ENCODE results near the gene SNAI3.

Gene SNAI3

GRCh38 chr16:88721236-88721635, 34.9 kb upstream of the SNAI3 start:
- no peak for DNase-seq

DNA sequence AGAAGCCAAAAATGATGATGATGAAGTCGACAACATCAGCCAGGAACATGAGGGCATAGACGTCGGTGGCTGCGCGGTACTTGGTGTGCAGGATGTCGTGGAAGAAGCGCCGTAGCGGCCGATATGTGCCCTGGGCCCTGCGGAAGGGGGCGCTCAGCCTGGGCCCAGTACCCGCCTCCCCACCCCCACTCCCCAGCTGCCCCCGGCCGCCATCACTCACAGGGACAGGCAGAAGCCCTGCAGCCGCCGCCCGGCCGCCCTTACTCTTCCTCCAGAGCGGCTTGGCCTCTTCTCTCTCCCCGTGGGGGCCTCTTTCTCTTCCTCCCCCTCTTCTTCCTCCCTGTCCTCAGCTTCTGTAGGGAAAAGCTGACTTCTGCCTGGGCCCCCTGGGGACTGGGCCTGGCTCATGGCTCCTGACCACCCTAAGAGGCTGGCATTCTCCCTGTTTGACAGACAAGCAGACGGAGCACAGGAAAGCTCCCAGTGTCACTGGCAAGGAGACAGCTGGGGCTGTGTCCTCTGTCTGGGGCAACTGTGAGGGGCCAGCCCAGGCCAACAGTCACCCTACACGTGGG, 34.2 kb upstream of the SNAI3 start:
- DNase-seq: no peak

DNA sequence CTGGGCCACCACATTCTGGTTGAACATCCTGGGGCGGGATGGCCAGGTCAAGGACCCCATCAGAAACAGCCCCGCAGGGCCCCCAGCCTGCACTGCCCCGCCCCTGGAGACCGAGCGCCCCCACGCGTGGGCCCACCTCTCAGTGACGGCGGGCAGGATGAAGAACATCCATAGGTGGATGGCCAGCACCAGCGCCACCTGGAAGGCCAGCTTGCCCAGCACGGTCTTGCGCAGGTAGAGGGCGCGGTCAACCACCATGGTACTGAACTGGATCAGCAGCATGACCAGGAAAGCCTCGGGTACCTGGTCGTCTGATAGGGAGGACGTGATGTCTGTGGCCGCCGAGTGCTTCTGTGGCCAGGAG, 33.6 kb upstream of the SNAI3 start:
- no peak for DNase-seq

DNA sequence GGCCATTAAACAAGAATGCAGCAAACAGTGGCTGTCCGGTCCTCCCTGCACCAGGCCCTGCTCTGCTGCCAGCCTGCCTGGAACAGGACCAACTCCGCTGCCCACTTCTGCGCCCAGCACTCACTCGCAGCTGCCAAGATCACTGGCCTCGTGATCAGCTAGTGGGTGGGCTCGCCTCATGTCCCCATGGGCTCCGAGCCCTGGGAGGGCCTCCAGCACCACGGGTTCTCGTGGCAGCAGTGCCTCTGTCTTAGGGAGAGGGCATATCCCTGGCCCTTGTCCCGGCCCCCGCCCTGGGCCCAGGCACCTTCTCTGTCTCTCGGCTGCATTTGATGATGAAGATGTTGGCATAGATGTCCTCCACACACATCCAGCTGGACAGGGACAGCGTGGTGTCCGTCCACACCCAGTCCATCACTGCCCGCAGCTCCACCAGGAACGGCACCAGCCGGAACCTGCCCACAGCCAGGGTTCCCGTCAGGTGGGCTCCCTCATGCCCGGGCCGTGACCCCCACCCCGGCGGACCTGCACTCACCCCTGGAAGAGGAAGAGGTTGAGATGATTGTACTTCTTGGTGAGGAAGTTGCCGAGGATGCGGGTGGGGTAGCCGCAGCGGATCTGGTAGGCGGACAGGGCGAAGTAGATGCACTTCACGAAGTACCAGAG, 33.1 kb upstream of the SNAI3 start:
- DNase-seq: no peak

- no peak for DNase-seq
These were observed 31.9 kb upstream of the SNAI3 start for GRCh38 chr16:88718178-88718577.

DNA sequence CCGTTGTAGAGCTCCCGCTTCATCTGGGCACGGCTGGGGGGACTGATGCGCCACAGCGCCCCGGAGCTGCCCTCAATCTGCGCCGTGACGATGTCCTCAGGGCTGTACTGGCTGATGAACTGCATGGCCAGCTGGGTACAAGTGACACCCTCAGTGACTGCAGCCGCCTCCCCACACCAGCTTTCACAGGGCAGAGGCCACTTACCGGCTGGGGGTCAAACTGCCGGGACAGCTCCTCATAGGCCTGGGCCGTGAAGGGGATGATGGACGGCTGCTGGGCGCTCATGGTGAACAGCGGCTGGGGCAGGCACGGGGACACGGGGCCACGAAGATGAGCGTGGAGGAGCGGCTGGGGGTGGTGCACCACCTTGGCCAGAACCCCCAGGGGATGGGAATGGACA, 30.3 kb upstream of the SNAI3 start:
- DNase-seq: no peak

- DNase-seq: no peak
These were observed 29.9 kb upstream of the SNAI3 start for GRCh38 chr16:88716201-88716600.

- DNase-seq: no peak
These were observed 29.2 kb upstream of the SNAI3 start for GRCh38 chr16:88715312-88716190.

GRCh38 chr16:88714420-88715302, 28.4 kb upstream of the SNAI3 start:
- DNase-seq: no peak

DNA sequence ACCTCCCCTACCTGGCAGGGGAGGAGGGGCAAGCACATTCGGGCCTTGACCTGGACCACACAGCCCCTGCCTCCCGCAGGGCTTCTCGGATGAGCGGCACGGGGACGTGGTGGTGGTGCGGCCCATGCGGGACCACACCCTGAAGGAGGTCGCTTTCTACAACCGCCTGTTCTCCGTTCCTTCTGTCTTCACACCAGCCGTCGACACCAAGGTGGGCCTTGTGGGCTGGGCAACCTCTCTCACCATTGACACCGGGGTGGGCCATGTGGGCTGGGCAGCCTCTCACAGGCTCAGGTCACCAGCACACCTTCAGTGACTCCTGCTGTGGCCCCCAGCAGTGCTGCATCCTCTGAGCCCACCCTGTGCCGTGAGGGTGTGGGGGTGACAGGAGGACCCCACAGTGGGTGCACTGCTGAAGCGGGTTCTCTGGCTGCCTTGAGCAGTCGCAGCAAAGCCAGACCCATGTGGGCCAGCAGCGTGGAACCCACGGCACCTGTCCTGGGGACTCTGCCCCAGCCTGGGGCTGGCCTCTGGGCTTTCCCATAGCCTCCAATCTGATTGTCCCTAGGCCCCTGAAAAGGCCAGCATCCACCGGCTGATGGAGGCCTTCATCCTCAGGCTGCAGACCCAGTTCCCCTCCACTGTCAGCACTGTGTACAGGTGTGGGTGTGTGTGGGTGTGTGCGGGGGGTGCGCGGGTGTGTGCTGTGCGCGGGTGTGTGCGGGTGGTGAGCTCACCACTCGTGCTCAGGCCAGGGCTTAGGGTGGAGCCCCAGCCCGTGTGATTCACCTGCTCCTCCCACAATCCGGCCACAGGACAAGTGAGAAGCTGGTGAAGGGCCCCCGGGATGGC, 27.5 kb upstream of the SNAI3 start:
- DNase-seq: no peak

DNA sequence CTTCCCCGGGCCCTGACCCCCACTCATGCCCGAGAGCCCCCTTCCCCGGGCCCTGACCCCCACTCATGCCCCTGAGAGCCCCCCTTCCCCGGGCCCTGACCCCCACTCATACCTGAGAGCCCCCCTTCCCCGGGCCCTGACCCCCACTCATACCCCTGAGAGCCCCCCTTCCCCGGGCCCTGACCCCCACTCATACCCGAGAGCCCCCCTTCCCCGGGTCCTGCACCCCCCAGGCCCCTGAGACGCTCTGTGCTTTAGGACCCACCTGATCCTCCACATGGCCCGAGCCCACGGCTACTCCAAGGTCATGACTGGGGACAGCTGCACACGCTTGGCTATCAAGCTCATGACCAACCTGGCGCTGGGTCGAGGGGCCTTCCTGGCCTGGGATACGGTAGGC, 26.7 kb upstream of the SNAI3 start:
- DNase-seq: no peak

DNA sequence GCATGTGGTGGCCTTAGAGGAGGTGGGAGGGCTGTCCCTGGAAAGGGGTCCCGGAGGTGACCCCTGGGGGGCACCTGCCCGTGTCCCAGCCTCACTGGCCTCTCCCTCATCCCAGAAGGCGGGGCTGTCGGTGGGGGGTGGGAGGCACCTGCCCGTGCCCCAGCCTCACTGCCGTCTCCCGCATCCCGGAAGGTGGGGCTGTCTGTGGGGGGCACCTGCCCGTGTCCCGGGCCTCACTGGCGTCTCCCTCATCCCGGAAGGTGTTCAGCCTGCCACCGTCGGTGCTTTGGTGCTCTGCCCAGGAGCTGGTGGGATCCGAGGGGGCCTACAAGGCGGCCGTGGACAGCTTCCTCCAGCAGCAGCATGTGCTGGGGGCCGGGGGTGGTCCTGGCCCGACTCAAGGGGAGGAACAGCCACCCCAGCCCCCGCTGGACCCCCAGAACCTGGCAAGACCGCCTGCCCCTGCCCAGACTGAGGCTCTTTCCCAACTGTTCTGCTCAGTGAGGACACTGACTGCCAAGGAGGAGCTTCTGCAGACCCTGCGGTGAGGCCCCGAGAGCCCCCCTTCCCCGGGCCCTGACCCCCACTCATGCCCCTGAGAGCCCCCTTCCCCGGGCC, 26.2 kb upstream of the SNAI3 start:
- no peak for DNase-seq

- no peak for DNase-seq
These were observed 25.5 kb upstream of the SNAI3 start for GRCh38 chr16:88711750-88712340.

DNA sequence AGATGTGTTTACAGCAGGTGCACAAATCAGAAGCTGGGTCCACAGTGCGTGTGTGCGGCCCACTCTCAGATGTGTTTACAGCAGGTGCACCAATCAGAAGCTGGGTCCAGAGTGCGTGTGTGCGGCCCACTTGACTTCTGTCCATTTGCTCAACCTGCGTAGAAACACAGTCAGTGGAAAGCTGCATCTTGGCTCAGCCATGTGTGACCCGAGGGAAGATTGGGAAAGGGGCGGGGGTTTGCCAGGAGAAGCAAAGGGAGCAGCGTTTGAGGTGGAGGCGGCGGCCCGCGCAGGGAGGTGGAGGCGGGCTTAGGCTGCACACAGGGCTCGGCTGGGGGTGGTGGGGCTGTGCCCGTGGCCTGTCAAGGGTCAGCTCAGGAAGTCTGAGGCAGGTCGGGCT, 24.2 kb upstream of the SNAI3 start:
- no peak for DNase-seq

DNA sequence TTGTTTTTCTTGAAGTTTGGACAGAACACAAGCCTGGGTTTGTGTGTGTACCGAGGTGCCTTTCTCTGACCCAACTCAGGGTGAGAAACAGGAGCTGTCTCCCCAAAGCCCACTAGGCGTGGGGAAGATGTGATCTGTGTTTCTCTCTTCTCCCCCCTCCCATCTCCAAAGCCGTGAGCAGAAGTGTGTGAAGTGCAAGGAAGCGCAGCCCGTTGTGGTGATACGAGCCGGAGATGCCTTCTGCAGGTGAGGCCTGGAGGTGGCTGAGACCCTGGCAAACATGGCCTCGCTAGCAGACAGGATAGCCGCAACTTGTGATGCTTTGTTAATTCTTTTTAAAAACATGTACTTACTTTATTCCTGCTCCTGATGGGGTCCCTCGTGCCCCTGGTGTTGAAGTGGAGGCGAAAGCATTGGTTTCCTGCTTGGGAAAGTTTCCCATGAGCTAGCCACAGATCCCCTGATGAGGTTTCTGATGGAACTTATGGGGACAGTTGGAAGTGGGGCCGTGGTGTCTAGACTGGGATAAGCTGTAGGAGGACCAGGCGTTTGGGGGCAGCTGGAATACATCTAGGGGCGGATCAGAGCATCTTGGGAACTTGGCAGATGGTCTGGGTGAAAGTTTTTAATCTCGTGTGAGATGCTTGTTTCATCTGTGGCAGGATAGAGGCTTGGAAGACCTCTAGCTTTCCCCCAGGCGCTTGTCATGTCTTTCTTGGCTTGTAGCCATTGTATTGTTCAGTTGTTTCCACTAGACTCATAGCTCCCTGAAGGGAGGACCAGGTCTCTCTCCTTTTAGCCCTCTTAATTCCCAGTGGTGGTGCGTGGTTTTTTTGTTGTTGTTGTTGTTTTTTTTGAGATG, 20.9 kb upstream of the SNAI3 start:
- peak; percentile 5 for DNase-seq

- peak; percentile 55 for DNase-seq
These were observed 20.1 kb upstream of the SNAI3 start, which contains the start of the genes CTU2 and RNF166 for GRCh38 chr16:88706229-88706964. Gene CTU2, plus strand, starts transcription at chr16:88706503. Its CDS starts 28 bp downstream, at chr16:88706531. Gene RNF166, minus strand, starts transcription at chr16:88706408. Its CDS starts 83 bp downstream, at chr16:88706325.

DNA sequence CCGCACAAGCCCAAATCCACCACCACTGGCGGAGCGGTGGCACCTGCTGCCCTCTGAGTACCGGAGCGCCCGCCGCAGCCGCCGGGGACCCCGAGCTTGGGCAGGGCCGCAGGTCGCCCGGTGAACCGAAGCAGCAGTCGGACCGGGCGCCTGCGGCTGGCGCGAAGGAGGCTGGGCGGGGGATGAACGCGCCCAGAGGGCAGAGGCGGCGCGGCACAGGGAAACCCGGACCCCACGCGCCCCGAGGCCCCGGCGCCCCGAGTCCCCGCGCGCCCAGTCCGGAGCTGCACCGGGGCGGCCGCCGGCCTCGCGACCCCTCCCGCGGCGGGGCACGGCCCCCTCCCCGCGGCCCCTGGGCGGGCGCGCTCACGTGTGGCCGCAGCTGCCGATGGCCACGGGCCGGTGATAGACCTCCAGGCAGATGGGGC, 19.5 kb upstream of the SNAI3 start:
- no peak for DNase-seq

GRCh38 chr16:88705076-88705684, 18.9 kb upstream of the SNAI3 start:
- DNase-seq: peak; percentile 10

Data from kidney glomerular epithelial cell (primary cell).